Fibroblast of villous mesenchyme (primary cell): ENCODE data around the gene KANK4. TPM values are rescaled to one million over a fixed set of nuclear protein-coding genes. Genes with fewer than 3 reads are reported as not detected.

ENCODE experiments used
- DNase-seq: peaks from one replicate; pipeline ENCODE4 v3.0.0-alpha.2; 2010; ENCODE audit warnings: low read depth
- H3K4me3 ChIP-seq: 2 replicates; pipeline ENCODE4 v1.5.1; 2011; ENCODE audit warnings: low read depth, mild to moderate bottlenecking, low read length
- total RNA-seq: library from RNA; depleted of rRNA; stranded (reverse); fragments of >200 nt; gene quantifications from 2 replicates; pipeline ENCODE4 v1.2.3, GENCODE V29; 2012
- TF ChIP-seq, protein P1 (sequence below): IDR thresholded peaks from 2 replicates; pipeline ENCODE4 v1.5.1; 2012; ENCODE audit warnings: low read depth, mild to moderate bottlenecking, low read length; ENCODE audit not compliant: insufficient read depth

The KANK4 gene
- total RNA-seq, 1 donor: not detected

DNA sequence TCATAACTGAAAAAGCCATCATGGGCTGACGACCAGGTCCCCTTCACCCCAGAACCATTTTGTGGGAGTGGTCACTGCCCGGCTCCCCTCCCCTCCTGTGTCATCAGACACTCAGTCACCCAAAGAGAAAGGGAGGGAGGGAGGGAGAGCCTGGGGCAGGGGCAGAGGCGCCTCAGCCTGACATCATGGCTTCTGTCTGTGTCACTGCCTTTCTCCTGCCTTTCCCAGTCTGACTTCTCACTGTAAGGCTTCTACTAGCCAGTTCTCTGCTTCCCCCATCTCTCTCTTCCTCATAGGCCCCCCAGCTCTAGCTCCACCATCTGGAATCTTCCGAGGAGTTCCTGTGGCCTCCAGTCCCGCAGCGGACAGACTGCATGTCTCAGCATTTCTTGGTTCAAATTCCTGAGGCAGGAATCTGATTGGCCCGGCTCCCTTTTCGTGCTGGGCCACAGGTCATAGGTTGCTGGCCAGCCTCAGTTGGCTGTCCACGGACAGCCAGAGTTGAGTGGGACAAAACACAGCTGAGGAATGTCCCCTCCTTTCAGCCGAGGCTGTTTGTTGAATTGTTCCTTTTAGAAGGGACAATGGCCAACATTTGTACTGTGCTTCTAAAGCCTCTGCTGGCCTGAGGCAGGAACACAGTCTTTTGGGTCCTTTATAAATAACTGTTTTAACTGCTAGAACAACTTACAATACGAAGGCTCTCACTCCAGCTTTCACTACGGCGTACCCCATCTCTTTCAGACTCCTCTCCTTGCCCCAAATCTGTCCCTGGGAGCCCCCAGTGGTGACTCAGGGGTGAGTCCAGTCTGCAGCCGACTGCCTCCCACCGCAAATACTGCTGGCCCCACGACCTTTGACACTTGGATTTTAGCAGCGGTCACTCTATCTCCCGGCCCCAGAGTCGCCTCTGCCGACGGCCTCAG is 18.7 kb upstream of the KANK4 start:
- DNase-seq: no peak
- TF ChIP-seq, protein P1, sequence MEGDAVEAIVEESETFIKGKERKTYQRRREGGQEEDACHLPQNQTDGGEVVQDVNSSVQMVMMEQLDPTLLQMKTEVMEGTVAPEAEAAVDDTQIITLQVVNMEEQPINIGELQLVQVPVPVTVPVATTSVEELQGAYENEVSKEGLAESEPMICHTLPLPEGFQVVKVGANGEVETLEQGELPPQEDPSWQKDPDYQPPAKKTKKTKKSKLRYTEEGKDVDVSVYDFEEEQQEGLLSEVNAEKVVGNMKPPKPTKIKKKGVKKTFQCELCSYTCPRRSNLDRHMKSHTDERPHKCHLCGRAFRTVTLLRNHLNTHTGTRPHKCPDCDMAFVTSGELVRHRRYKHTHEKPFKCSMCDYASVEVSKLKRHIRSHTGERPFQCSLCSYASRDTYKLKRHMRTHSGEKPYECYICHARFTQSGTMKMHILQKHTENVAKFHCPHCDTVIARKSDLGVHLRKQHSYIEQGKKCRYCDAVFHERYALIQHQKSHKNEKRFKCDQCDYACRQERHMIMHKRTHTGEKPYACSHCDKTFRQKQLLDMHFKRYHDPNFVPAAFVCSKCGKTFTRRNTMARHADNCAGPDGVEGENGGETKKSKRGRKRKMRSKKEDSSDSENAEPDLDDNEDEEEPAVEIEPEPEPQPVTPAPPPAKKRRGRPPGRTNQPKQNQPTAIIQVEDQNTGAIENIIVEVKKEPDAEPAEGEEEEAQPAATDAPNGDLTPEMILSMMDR: no peak
- H3K4me3 ChIP-seq: no peak overlapping the region

DNA sequence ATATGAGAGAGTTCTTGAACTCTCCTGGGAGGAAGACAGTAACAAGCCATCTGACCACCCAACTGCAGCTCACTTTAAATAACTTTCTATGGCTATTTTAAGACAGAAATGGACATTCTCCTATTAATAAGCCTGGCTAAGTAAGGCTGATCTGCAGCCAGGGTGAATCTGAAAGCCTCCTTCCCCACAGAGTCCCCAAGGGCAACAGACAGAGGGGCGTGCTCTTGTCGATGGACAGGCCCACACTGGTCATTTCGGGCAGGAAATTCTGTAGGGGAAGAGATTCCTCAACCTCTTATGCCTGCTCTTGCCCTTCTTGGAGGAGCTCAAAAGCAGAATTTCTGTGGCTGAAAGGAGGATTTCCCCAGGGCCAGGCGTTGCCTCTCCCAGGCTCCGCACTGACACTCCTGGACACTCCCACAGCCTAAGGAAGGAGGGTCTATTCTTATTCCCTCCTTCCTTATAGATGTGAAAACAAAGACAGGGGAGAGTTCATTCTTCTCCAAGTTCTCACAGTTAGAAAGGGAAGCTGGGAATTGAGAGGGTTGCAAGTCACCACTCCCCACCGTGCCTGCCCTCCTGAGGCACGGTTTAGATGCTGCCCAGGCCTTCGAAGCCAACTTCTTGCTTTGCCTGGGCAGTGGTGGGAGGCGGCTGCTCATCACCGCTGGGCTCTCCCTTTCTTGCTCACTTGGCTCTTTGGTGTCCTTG is 17.9 kb upstream of the KANK4 start:
- no peak for DNase-seq
- no peak overlapping the region for H3K4me3 ChIP-seq
- TF ChIP-seq, protein P1: no peak

DNA sequence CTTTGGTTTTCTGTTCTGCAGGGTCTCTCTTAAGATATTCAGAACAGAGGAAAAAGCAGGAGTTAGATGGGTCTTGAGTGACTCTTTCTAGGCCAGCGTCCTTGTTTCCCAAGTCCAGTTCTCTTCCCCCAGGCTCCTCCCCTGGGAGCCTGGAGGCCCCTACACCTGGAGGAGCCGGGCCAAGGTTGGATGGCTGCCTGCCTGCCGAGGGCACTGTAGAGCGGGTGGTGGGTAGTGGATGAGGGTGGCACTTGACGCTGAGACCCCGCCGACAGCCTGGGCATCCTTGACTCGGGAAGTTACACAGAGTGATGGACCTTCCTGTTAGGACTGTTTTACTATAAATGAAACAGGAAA is 17.4 kb upstream of the KANK4 start:
- H3K4me3 ChIP-seq: no peak overlapping the region
- no peak for DNase-seq
- TF ChIP-seq, protein P1: no peak

DNA sequence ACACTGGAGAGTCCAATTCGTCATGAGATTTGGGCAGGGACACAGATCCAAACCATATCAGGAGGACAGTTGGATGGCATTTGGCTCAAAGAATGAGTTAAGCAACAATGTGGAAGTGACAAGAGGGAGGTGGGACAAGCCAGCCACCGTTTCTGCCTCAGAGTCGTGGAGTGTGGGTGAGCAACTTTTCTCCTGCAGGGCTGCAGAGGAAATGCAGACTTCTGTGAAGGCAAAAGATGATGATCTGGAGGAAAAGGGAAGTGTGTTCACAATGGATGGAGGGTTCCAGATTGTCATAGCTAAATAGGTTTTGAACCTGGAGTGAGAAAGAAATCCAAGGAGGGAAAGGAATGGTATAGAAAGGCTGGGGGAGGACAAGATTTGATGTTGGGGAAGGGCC is 16.4 kb upstream of the KANK4 start:
- DNase-seq: no peak
- TF ChIP-seq, protein P1: no peak

DNA sequence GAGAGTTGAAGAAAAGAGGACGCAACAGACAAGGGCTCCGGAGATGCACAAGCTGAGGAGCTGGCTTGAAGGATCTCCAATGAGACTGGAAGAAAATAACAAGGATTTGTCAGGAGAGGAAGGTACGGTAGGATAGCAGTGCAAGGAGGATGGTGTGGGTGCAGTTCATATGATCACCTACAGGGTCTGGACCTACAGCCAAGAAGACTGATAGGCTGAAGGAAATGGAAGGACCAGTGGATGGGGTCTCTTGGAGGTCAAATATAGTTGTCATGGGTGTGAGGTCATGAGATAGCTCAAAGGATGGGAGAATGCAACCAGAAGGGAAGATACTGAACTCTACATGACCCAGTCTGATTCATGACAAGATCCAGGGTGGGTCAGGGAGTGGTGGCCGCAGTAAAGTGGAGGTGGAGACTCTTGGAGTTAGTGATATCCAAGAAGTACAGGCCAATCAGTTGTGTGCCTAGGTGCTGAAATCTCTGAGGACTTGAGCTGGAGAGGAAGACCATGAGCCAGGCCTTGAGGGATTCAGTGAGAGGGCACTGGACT is 15.3 kb upstream of the KANK4 start:
- DNase-seq: no peak
- TF ChIP-seq, protein P1: no peak

More for the DNA sequence above, 16.4 kb upstream of the KANK4 start:
- H3K4me3 ChIP-seq: no peak overlapping the region

DNA sequence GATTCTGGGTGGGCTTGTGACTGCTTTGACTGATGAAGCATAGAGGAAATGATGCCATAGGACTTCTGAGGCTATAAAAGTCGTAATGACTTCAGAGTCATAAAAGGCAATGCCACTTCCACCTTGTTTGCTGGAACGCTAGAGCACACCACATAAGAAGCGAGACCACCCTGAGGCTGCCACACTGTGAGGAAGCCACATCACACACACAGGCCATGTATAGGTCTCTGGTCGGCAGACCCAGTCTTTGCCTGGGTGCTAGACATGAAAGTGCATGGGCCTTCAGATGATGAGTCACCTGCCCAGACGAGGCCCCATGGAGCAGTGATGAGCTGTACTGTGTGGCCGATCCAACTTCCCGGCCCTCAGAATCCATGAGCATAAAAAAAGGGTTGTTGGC is 14.2 kb upstream of the KANK4 start:
- TF ChIP-seq, protein P1: no peak
- no peak overlapping the region for H3K4me3 ChIP-seq
- DNase-seq: no peak

More for the DNA sequence above, 15.3 kb upstream of the KANK4 start:
- H3K4me3 ChIP-seq: no peak overlapping the region
